Measurements from ENCODE around the gene NSG1. TPM values are rescaled to one million over a fixed set of nuclear protein-coding genes. Genes with fewer than 3 reads are reported as not detected.

Gene NSG1
- total and polyA plus RNA-seq, 2 of the 8 experiments (the other 6 are each of a cell fraction or from before 2014, with no cell fraction given), result 35.7 to 61.4 TPM

DNA sequence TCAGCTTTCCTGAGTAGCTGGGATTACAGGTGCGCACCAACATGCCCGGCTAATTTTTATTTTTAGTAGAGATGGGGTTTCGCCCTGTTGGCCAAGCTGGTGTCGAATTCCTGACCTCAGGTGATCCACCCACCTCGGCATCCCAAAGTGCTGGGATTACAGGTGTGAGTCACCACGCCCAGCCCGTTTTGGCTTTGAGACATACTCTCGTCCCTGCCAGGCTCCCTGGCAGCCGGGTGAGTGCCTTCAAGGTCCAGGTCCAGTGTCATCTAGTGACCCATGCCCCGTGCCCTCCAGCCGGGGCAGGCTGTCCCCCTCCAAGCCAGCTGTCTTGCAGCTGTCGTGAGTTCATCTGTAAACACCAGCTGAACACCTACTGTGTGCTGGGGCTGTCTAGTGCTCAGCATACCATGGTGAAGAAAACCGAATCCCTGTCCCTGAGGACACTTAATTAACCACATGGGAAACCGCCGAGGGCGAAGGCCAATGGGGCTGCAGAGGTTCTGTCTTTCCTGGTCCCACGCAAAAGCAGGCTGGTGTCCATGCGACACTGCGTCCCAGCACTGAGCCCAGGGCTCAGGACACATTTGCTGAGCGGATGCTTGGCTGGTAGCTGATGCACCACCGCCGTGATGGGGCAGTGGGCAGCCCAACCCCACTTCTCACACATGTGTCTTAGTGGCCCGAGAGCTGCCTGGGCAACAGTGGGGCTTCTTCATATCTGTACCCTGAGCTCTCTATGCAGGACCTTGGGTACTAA lies 21.9 kb downstream of the NSG1 start (continued):
- TF ChIP-seq, protein P1, sequence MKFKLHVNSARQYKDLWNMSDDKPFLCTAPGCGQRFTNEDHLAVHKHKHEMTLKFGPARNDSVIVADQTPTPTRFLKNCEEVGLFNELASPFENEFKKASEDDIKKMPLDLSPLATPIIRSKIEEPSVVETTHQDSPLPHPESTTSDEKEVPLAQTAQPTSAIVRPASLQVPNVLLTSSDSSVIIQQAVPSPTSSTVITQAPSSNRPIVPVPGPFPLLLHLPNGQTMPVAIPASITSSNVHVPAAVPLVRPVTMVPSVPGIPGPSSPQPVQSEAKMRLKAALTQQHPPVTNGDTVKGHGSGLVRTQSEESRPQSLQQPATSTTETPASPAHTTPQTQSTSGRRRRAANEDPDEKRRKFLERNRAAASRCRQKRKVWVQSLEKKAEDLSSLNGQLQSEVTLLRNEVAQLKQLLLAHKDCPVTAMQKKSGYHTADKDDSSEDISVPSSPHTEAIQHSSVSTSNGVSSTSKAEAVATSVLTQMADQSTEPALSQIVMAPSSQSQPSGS (IDR thresholded peaks at IDR 0.05; ENCODE audit: low read length), result no peak

Data from H1 (cell line).